ENCODE measurements around the gene MICAL2.

MICAL2 gene

DNA sequence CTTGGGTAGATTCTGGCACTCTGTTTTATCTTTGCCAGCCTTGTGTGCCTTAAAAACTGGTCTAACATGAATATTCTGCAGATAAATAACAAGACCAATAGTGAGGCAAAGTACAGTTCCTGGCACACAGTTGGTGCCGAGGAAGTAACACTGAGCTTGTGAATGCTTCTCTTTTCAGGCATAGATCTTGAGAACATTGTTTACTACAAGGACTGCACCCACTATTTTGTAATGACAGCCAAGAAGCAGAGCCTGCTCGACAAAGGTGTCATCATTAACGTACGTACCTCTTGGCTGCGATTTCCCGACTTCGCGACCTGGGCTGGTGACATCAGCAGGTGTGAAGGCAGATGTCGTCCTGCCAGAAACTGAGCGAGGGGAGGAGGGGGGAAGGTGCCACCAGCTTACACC is 105.7 kb downstream of the MICAL2 start:
- DNase-seq: no peak

DNA sequence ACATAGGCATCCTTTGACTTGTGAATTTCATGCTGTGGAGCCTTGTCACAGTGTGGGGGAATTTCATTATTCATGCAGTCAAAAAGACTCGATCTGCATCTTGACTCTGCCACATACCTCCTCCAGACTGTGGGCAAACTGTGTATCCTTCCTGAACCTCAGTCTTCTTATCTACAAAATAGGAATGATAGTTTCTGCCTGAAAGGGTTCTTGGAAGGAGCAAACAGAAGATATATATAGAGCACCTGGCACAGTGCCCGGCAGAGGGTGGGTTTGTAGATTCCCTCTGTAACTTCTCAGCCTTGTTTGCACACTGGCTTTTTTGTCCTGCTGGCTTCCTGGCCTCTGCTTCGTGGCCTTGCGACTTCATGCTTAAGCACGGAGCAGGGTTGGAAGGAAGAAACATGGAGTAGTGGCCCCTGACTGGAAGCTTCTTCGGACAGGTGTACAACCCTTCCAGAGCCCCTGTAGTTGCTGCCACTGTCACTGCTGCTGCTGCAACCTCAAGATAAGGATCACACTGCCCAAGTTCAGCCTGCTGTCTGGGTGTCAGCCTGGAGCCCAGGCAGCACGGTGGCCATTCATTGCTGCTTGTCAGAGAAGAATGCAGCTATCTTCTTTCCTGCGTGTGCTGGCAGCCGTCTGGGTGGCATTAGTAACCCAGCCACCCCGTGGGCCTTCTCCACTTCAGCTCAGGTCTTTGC is 106.4 kb downstream of the MICAL2 start:
- DNase-seq: no peak

DNA sequence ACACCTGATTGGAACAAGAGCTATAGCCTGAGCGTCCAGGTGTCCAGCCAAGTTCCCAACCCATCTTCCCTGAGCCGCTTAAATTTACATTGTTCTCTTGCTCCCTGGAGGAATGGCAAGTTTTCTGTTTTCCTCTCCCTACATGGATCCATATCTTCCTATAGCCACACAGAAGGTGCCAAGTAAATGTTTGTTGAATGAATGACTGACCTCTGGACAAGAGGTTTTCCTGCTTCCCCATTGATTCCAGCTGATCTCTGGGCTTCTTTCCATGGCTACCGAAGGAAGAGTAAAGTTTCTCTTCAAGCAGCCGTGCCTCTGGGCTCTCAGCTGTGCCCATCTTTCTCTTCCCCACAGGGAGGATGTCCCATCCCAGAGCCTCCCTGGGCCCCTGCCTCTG is 107.5 kb downstream of the MICAL2 start:
- DNase-seq: no peak

DNA sequence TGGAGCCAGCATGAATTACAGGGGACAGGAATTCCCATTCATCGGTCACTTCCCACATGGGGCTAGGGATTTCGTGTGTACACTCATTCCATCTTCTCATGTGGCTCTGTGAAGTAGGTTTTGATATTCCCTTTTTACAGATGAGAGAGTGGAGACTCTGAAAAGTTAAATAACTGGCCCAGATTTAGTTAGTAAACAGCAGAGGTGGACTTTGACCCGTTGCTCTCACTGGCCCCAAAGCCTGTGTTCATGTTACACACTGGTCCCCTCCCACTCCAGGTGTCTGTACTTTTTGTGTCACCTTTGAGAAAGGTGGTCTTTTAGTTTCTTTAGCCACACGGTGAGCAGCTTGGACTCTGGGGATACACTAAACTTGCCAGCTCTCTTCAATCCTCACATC is 108.5 kb downstream of the MICAL2 start:
- DNase-seq: no peak

DNA sequence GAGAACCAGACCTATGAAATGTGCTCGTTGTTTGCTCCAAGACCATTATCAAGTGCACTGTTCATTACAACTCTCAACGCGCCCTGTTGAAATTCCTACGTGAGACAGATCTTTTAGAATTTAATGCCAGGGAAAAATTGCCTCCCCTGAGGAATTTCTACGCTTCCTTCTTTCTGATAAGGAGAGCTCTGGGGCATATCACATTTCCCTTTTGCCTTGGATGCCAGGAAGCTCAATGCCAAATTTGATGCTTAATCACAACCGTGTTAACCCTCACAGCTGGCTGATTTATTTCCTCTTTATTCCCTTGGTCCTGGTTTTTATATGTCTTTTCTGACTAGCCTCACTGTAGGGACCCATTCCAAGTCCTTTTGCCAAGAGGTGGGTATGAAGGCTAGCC is 109.4 kb downstream of the MICAL2 start:
- DNase-seq: no peak

DNA sequence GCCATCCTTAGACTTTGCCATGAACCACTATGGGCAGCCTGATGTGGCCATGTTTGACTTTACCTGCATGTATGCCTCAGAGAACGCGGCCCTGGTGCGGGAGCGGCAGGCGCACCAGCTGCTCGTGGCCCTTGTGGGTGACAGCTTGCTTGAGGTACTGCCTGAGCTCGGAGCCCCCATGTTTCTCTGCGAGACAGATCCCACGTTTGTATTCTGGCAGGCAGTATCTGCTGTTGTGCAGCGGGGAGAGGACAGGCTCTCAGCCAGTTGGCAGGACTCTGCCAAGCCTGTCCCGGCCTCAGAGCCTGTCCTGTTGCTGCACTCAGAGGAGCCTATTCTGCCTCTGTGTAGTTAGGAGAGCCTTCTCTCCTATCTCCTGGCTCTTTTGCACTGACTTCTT is 109.9 kb downstream of the MICAL2 start:
- DNase-seq: no peak

DNA sequence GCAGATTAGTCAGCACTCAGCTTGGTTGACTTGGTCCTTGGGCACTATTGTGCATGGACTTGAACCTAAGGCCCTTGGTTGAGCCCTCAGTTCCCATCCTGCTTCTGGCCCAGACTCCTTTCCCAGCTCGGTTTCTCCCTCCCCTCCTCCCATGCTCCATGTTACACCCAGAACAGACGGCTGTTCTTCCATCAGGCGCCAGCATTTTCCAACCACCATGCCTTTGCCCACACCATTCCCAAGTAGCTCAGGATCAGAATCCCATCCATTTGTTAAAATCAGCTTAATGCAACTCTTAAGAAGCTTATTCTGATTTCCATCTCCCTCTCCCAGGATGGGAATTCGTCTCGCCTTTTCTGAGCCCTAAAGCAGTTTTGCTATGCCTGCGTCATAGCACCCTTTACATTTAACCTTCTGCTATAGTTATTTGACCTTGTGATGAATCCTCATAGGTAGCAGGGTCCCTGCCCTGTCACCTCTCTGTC is 110.7 kb downstream of the MICAL2 start:
- no peak for DNase-seq

DNA sequence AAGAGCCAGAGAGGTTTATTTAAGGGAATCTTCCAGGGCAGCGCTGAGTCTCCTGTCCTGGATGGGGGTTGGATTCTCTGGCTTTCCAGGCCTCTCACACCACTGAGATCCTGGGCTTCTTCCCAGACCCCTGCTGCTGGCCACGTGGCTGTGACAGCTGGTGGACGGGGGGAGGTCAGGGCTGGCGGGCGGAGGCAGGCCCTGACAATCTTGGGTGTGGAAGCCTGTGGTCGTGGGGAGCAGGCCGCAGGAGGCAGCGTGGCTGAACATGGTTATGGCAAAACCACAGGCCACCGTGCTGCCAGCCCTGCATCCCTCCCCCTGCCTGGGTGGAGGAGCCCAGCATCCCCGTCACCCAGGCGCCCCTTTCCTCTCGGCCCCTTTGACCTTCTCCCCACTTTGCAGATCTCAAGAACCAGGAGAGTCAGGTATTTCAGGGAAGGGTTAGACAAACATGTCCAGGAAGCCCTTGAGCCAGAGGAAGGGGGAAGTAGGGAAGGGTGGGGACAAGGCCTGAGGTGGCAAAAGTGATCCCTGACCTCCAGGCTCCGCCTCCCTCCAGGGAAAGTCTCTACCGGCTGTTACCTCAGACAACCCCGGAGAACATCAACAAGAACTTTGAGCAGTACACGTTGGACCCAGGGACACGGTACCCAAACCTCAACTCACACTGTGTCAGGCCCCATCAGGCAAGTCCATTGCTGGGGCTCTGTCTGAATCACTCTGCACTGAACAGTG is 111.8 kb downstream of the MICAL2 start:
- DNase-seq: no peak

DNA sequence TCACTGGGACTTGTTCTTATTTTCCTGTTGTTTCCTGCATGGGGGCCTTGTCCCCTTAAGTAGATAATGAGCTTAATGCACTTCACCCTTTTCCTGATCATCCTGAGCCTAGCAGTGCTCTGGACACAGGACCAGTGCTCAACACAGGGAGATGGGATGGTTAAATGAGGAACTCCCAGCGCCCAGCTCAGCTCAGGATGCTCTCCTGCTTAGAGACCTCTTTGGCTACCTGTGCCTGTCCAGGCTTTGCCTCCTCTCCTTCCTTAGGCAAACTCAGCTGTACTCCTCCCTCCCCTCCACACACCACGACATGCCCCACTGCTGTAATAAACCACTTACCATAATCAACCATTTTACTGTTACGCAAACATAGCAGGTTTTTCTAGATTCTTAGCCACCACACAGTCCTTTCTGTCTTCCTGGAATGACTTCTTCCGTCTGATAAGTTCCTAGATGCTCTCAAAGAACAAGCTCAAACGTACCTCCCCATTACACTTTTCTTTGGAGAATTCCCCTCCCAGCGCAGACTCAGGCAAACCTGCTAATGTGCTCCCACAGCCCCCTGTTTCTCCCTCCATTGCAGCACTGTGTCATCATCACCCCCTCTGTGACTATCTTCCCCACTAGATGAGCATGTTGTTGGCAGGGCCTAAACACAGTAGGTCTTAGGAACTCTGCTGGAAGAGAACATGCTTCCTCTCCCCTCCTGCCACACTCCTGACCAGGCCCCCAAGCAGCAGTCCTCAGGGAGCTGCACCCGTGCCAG is 113.6 kb downstream of the MICAL2 start:
- DNase-seq: no peak

DNA sequence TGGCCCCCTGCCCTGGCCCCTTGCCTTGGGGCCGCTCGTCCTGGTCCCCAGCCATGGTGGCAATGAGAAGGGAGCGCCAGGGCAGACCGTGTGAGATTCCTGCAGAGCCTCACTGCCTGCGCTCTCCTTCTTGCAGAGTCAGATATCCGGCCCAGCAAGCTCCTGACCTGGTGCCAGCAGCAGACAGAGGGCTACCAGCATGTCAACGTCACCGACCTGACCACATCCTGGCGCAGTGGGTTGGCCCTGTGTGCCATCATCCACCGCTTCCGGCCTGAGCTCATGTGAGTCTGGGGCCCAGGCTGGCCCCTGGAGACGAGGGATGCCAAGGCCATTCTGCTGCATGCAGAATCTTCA is 114.1 kb downstream of the MICAL2 start:
- DNase-seq: no peak

DNA sequence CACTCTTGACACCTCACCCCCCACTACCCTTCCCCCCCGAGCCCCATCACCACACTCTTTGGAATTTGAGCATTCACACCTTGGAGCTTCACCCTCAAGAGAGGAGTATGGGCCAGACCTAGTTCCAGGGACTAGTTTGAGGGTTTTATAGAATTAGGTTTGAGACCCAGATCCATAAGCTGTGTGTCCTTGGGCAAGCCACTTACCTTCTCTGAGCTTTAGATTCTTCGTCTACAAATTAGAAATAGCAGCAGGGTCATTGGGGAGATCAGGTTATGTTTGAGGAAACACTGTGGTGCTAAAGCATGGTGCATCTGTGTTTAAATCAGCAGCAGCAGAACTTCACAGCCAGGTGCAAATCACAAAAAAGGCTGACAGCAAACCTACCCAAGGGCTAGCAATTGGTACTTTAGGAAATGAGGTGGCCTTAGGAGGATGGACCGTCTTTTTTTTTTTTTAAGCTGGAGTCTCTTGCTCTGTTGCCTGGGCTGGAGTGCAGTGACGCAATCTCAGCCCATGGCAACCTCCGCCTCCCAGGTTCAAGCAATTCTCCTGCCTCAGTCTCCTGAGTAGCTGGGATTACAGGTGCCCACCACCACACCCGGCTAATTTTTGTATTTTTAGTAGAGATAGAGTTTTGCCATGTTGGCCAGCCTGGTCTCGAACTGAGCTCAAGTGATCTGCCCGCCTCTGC is 114.8 kb downstream of the MICAL2 start:
- DNase-seq: no peak

DNA sequence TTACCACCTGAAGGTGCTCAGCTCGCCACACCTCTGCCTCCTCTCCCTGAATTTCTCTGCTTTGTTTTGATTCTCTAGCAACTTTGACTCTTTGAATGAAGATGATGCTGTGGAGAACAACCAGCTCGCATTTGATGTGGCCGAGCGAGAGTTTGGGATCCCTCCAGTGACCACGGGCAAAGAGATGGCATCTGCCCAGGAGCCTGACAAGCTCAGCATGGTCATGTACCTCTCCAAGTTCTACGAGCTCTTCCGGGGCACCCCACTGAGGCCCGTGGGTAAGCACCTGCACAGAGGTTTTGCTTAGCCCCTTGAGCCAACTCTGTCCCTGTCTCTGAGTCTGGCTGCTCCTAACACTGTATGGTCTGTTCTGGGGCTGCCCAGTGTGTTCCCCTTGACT is 115.7 kb downstream of the MICAL2 start:
- no peak for DNase-seq

DNA sequence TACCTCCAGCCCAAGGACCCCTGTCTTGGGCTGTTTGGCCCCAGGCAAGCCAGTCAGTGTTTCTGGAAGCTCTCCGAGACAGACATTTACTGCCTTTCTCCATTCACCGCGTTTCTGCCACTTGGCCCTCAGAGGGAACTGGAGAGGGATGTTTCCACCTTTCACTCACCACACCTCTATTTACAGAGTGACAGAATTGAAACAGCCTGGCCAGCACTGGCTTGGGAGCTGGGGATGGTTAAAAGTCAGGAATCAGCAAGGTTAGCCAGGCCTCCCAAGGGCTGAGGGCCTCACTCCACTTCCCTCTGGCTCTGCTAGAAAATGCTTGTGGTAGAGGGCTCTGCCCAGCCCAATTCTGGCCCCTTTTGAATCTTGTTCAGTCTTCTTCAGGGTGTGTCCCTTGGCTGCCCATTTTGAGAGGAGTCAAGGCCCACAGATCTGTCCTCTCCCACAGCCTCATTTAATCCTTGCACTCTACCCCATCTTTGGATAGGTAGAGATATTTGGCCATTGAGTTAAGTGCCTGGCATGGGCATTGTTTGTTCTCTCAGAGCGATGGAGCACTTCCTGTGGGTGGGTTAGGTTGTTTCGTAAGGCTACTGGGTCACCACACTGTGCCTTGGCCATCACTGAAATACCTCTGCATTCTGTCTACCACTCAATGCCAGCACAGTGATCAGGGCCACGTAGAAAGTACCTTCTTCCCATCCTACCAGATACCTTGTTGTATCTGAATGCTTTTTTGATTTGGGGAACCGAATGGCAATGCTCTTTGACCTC is 119.2 kb downstream of the MICAL2 start:
- DNase-seq: no peak

DNA sequence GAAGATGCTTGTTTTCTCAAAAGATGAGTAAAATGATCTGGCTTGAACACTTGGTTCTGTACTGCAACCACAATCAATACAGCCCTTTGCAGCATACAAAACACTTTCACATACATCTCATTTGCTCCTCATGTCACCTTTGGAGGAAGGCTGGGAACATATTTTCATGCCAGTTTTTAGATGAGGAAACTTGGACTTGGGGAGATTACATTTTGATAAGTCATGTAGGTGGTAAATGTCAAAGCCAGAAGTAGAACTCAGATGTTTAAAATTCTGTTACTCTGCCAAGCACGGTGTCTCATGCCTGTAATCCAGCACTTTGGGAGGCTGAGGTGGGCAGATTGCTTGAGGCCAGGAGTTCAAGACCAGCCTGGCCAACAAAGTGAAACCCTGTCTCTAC is 121.8 kb downstream of the MICAL2 start:
- no peak for DNase-seq

DNA sequence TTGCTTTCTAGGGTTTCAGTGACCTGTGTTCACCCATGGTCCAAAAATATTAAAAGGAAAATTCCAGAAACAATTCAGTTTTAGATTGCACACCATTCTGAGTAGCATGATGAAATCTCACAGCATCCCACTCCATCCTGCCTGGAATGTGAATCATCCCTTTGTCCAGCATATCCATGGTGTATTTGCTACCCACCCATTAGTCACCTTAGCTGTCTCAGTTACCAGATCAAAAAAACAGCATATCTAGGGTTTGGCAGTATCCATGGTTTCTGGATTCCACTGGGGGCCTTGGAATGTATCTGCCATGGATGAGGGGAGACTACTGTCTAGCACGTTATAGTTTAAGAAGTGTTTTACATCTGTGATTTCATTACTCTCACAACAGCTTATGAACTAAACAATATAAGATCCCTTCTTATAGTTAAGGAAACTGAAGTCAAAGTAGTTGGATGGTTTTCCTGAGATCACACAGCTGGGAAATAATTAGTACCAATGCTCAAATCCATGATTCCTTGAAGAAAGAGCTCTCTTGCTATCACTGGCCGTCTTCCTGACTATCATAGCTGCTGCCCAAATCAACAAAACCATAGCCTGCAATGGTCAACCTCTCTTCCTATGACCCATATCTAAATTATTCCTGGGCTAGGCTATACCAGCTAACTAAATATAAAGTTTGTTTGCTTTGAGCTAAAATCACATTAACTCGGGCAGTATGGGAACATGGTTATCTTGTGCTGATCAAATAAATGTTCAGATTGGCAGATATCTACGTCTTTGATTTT is 122.6 kb downstream of the MICAL2 start:
- DNase-seq: no peak

DNA sequence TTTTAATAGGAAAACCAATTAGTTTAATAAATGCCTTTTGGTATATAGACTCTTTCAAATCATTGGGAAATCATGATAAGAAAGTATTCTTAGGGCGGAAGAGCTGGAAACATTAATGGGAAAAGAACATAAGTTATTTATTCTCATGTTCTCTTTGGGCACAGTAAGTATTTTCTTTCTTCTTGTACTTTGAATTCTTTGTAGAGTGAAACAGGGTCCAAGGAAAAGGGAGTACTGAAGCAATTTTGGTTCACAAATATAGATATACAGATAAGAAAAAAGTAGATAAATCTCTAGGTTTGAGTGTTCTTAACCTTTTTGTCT is 123.2 kb downstream of the MICAL2 start:
- DNase-seq: no peak

DNA sequence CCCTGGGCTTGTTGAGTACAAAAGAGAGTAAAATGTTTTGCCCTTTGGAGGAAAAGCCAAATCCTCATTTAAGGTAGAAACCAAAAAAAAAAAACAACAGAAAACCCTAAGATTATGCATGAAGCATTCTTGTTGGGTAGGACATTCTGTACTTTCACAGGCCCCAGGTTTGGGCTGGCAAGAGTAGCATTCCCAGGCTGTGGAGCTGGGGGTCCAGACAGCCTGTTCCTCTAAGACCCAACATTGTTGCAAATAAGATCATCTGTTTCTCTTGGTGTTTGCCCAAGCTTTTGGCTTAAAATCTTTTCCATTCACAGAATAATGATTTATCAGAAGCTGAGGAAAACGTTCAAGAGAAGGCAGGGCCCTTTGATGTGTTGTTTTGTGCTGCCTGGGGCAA is 123.8 kb downstream of the MICAL2 start:
- DNase-seq: no peak

DNA sequence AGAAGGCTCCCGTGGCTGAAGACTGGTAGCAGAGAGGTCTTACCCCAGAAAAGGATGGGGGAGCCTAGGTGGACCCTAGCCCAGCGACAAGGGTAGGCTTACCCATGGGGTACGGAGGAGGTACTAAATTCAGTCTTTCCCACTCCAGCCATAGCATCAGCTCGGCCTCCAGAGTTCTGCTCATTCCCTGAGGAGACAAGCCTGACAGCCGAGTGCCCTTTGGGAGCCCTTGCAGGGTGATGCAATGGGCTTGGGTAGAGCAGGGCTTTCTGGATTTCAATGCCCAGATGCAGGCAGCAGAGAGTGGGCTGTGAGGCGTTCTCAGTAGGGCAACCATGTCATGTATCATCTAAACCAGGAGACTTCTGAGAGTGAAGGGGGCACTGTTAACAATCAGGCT is 124.7 kb downstream of the MICAL2 start:
- DNase-seq: no peak

DNA sequence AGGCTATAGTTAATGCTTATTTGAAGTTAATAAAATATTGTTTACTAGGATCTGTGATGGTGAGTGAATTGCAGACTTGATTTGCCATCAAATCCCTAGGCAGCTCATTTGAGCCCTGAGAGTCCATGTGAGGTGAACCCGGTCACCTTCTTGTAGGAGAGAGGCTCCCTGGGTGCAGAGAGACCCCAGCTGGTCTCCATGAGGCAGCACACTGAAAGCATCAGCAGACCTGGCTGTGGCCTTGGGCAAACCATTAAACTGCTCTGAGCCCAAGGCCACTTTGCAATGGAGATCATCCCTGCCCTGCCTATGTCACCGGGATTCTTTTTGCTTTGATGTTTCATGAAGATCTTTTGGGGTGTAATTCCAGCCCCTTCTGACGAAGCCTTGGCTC is 125.2 kb downstream of the MICAL2 start:
- no peak for DNase-seq

DNA sequence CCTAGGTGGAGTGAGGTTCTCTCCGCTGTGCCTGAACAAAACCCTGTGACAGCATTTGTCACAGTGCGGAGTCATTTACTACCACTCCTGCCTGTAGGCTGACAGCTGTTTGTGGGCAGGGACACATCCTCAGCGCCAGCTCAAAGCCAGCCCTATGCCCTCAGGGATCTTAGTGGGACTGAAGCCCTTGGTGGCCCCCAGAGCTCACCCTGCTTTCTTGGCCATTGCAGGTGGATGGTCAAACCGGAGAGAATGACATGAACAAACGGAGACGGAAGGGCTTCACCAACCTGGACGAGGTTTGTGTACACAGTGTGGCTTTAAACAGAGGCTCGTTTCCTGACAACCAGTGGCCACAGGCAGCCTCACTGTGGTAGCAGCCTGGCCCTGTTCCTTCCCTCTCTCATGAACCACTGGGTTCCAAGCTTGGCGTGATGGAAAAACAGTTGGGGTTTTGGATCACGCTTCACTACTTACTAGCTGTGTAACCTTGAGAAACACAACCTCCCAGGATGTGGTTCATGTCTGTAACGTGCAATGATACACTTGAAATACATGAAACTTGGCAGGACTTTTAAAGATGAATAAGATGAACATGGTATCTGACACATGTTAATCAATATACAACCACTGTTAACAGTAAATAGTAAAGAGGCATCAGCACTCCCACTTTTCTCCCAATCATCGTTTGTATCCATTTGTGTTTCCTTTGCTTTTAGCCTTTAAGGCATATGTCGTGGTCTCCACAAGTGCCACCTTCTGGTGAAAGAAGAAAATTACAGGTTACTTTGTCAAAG is 125.8 kb downstream of the MICAL2 start:
- peak; percentile 35 for DNase-seq

DNA sequence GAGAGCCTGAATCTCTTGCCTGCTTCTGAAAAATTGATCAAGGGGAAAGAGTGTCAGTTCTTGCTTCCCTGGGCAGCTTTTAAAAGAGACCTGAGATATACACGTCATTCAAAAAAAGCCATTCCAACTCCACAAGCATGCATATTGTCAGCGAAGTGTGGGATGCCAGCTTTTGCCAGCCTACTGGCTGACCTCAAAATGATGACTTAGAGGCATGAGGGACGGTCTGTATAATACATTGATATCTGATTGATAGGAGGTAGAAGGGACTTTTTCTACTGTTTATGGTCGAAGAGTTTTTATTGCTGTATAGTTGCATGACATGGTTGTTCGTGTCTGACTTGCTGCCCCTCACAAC is 126.3 kb downstream of the MICAL2 start:
- DNase-seq: no peak
